Limb (tissue), 2 donors: Measurements from ENCODE around the gene CALCA.
"Not testable (repeated sequence)": the region's sequence is repeated elsewhere in the genome, so short reads cannot be mapped to it uniquely, and the experiment has no call there.

Experiments used
- DNase-seq, 2 donors: peaks; one replicate each; pipeline ENCODE4 v3.0.0-alpha.2; 2016; ENCODE audit errors: extremely low spot score in 2 of 2

The CALCA gene, protein sequence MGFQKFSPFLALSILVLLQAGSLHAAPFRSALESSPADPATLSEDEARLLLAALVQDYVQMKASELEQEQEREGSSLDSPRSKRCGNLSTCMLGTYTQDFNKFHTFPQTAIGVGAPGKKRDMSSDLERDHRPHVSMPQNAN

DNA sequence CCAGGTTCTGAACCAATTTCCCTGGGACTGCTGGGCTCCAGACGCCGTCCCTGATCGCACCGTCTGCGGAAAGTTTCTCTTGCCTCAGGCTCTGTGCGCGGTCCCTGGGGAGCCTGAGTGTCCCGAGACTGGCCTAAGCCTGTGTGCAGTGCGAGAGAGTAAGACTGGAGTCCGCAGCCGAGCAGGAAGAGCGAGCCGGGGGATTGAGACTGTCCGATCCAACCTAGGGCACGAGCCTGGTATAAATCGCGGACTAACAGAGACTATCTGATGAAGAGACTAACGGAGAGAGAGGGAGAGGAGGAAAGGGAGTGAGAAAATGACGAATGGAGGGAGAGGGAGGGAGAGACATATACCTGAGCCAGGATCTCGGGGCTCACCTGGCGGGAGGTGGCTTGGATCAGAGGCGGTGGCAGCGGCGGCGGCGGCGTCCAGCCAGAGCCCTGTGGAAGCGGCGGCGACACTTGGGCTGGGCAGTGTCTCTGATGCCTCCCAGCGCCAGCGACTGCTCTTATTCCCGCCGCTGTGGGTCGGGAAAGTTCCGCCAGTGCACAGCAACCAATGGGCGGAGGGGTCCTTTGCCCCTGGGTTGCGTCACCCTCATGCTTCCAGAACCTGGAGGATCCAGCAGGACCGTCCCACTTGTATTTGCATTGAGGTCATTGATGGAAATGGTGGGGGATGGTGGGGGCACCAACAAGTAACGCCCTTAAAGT lies at the start of gene CALCA:
Gene CALCA, minus strand, starts transcription at position 487 of the 716 bp plus-strand sequence. CDS start 1,159 bp downstream, outside the sequence.
- peak in 1 of 2 donors; percentile 38 for DNase-seq

DNA sequence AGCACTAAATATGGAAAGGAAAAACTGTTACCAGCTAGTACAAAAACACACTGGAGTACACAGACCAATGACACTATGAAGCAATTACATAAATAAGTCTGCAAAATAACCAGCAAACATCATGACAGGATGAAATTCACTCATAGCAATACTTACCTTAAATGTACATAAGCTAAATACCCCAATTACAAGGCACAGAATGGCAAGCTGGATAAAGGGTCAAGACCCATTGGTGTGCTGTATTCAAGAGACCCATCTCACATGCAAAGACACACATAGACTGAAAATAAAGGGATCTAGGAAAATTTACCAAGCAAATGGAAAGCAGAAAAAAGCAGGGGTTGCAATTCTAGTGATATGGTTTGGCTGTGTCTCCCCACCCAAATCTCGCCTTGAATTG lies 44.0 kb upstream of the CALCA start:
- DNase-seq, result no peak

DNA sequence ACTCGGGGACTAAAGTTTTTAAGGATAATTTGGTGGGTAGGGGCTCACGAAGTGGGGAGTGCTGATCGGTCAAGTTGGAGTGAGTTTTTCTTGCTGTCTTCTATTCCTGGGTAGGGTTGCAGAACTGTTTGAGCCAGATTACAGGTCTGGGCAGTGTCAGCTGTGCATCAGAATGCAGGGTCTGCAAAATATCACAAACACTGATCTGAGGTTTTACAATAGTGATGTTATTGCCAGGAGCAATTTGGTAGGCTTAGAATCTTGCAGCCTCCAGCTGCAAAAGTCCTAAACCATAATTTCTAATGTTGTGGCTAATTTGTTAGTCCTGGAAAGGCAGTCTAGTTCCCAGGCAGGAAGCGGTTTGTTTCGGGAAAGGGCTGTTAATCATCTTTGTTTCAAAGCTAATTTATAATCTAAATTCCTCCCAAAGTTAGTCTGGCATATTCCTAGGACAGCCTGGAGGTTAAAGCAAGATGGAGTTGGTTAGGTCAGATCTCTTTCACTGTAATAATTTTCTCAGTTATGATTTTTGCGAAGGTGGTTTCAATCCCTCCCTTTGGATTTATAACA lies 39.7 kb upstream of the CALCA start:
- DNase-seq, result no peak

DNA sequence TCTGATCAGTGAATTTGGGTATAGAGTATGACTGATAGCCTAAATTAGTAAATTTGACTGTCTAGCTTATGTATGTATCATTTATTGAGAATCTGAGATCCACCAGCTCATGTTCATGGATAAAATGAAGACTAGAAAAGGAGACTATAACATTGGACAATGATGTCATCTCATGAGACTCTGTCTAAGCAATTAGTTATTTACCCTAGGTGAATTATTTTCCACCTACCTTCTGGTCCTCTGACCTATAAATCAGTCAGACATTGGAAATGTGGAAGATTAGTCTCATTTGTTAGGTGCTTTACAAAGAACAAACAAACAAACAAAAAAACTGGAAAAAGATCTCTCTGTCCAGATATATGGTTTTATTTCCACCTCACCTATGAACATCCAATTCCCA lies 38.7 kb upstream of the CALCA start:
- DNase-seq, result no peak

DNA sequence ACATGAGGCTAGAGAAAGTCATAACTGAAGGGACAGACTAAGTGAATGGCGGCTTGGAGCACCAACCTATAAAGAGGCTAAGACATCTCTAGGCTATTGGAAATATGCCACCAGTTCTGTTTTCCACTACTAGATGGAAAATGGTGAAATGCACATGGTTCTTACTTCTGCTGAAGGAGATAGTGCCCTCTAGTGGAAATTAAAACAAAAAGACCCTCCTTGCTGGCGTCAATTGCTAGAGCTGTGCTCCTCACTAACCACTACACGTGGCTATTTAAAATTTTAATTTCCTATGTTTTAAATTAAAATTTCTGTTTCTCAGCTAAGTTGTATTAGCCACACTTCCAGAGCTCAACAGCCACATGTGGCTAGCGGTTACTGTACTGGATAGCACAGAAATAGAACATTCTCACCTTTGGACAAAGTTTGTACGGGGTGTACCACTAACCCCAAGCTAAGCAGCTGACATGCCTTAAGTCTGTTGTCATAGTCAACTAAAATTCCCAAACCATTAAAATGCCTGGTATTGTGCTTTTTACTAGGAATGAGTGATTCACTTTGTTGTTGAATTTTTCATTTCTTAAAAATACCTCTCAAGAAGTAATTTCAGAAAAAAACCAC lies 34.1 kb upstream of the CALCA start:
- DNase-seq, result no peak

DNA sequence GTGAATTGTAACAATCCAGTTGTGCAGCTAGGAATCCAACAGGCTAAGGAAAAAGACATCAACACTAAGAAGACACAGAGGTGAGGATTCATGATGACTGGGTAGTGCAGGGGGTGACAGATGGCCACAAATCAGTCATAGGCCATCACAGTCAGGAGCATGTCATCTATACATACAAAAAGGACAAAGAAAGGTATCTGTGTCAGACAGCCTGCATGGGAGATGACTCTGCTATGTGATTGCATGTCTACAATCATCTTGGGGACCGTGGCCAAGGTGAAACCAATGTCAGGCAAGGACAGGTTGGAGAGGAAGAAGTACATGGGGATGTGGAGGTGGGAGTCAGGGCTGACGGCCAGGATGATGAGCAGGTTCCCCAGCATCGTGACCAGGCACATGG lies 16.0 kb upstream of the CALCA start:
- DNase-seq, result not testable (repeated sequence)

DNA sequence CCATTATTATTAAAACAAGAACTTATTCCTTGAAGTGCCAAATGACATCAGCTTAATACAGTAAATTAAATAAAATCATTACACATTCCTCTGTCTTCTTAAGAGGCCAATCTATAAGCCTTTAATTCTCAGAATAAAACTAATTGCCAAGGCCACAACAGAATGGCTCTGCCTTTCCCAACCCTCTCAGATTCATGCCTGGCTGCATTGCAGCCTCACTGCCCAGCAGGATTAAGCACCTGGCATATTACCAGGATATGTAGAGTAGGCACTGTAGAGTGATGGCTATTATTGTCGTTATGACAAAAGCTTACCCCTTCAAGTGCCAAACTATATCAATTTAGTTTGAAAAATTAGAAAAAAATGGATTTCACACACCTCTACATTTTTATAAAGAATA lies 9.4 kb upstream of the CALCA start:
- no peak for DNase-seq

DNA sequence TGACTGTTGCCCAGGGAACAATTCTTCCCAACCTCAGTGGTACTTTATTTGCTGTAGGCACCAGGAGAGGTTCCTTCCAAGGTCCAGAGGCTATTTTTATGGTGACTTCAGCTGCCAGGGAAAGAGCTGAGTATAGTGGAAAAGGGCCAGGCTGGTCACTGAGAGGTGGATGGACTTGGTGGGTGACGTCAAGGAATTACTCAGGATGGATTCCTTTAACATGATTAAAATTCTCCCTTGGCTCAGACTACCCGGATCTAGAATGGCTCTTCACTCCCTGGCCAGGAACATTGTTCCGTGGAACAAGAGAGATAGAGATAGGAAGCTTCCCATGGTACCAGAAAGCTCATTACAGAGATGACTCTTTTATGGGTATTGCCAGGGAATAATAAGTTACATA lies 8.7 kb upstream of the CALCA start:
- DNase-seq, result no peak

DNA sequence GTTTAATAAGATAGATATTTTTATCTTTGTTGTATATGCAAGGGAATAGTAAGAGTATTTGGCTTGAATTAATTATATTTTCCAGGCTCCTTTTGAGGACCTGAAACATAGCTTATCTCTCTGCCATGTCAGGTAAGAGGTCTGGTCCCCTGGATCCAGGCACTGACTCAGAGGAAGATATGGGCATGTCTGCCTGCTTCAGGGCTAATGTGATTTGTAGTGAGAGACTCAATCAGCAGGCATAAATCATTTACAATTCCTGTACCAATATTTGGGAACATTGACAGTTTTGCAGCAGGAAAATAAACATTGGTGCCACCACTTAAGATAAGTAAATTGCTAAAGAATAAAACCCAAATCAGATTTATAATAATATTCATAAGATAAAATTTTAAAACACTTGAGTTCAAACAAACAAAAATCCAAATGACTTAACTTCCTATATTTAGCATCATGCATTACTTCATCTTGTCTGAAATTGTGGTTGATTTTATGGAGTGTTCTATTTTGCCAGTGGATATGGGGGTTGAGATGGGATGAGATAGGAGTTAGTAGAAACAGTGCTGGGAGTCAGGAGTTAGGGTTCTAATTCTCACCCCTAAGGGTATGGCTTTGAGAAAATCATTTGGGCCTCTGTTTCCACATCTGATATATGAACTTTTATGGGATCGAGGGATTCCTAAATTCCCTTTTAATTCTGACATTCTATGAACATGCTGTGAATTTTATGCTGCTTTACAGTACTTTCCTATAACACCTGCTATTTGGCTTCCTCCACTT lies 5.1 kb upstream of the CALCA start:
- DNase-seq, result no peak

DNA sequence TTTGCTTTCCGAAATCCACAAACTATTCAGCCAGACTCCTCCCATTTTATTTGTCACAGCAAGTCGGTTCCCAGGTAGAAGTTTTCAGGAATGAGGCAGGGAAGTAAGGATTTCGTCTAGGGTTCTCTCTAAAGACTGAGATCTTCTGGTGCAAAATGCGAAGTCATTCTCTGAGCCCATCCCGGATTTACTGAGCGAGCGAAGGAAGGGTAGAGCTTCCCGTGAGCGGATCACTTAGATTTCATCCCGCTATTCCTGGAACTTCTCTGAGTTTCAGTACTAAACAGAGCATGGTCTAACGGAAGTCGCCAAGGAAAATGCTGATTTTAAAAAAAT lies 3.1 kb upstream of the CALCA start:
- DNase-seq, result no peak

DNA sequence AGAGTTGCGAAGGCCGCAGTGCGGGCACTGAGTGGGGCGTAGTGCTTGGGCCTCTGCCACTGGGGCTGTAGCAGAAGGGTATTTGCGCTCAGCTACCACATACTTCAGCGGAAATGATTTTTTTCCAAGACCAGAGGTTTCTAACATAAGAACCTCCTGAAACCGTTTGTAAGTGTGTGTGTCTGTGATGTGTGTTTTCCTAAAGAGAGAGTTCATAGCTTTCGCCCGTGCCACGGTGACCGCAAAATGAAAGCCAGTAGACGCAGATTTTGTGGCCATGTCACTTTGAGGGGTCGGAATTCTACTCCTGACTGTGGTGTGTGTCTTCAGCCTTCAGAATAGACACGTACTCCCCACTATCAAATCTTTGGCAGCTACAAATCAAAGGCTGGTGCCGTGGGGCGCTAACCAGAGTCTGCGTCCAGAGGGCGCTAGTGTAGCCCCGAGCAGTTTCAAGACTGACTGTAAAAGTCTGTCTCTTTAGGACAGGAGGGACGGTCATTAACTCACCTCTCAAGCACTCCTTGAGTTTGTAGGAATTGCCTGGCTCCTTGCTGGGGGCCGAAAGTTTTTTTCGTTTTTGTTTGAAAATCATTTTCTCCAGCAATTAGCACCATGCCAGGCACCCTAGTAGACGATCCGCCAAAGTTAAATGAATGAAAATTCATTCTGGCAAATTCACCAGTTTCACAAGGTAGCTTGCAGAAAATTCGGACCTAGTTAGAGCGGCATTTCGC lies 2.5 kb upstream of the CALCA start:
- DNase-seq, result peak in 1 of 2 donors; percentile 69

DNA sequence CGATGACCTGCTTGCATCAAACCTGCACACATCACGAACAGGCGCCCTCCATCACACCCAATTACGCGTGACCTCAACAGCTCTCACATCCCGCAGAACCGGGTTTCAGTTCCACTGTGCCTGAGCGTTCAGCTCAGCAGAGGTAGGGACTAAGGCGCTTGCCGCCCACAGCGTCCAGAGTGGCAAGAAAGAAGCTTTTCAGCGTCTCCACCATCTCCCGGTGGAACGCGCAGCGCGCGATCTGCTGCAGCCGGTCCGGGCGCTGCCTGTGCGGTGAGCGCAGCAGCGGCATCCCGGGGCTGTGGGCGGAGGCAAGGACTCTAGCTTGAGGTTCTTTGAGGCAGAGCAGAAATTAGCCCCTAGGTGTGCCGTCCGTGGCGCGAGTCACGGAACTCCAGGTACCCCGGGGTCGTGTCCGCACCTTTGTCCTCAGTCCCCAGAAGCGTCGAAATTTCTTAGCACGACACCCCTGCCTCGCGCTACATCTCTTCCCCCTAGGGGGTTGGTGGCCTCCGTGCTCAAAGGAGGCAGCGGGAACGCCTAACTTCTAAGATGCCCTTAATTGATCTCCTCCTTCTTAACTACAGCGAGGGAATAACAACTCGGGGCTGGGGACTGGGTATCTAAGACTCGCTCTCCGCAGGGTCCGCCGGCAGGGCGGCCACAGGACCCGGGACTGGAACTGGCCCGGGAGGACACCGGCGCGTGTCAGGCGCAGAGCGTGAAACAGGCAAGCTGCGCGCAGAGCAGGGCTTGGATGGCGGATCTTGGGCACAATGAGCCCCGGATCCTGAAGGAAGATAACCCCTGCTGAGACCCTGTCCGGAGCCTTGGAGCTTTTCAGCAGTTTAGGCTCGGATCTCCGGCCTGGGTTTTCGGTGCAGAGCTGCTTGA lies 1.7 kb upstream of the CALCA start:
- peak in 1 of 2 donors; percentile 63 for DNase-seq

DNA sequence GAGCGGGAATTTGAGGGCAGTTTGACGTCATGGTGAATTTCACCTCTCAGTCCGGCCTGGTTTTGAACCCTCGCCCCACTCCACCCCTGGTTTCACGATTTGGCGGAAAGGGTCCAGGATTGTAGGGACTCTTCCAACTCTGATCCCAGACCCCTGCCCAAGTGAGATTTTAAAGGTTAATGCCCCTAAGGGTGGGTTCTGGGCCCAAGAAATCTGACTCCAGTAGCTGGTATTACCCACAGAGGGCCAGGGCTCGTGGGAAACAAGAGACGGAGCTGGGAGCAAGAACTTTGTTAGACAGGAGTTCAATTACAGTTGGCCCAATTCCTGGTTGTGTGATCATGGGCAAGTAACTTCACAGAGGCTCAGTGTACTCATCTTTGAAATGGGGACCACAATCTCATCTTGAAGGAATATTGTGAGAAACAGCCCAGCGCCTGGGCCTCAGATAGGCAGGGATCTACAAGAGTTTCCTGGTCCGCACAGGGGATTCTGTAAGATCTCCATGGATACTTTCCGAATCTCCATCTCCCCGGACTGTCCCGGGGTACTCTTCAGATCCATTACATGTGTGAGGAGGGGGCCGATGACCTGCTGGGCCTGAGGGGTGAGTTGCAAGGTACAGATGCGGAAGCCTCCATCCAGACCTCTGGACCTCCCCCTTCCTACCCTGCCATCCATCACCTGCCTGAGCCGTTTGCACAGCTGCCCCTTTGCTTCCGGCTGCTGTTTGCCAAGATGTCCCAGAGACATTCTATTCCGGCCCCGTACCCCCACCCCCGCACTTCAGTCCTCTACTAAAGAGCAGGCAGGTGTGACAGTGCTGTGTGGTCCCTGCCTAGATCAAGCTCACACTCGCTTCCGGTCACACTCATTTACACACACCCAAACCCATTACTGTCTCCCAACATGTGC lies 687 bp upstream of the CALCA start:
- DNase-seq, result no peak

DNA sequence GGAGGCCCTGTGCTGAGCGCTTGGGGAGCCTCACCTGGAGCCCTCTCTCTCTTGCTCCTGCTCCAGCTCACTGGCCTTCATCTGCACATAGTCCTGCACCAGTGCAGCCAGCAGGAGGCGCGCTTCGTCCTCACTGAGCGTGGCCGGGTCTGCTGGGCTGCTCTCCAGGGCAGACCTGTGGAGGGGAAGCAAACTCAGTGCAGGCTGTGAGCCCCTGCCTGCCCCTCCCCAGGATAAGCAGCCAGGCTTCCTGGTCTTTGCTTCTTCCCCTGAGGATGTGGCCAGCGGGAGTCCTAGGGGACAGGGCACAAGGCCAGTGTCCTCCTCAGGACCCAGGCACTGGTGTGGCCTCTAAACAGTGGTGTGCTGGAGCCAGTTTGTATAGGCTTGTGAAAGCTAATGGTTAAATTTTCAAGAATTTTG lies 2.2 kb downstream of the CALCA start:
- peak in 1 of 2 donors; percentile 72 for DNase-seq

DNA sequence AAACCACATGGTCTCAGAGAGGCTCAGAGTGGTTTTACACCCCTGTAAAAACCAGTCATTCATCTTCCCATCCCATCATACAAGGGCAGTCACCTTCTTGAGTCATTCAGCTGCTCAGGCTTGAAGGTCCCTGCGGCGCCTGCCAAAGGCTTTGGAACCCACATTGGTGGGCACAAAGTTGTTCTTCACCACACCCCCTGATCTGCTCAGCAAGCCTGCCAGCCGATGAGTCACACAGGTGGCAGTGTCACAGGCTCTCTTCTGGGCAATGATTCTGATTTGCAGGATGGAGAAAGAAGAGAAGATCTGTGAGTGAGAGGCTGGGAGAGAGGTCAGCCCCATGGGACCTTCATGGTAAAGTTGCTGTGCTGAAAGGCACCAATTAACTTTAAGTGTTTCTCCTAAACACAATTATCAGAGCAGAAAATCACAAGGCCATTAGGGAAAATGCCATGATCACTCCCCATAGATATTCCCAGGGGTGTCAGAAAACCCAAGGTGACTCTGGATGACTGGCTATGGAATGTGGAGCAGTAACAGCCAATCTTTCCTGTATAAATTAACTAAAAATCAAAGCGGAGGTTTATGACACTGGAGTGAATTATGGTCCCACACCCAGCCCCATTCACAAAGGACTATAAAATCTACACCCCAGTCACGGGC lies 4.4 kb downstream of the CALCA start:
- no peak for DNase-seq

DNA sequence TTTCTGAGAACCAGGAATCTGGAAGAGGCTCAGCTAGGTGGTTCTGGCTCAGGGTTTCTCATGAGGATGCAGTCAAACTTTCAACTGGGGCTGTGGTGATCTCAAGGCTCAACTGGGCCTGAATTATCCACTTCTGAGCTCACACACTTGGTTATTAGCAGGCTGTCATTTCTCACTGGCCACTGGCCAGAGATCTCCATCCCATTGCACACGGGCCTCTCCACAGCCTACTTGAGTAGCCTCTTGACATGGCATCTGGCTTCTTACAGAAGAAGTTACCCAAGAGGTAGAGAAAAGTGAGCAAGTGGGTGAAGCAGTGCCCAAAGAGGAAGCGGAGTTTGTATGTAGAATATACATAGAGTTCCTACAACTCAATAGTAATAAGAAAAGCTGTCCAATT lies 16.0 kb downstream of the CALCA start:
- DNase-seq, result no peak

DNA sequence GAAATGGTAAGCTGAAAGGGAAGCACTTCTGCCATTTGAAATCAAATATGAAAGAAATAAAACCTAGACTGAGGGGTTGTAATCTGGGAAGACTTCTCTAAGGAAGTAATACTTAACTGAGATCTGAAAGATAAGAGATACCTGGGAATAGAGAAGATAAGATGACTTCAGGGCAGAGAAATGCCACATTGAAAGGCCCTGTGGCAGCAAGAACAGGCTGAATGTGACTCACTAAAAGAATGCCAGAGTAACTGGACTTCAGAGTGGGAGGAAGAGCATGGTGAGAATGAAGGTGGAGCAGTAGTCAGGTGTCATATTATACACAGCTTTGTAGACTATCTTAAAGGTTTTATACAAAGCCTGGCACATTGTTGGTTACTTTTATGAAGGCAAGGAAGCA lies 17.6 kb downstream of the CALCA start:
- DNase-seq, result no peak

DNA sequence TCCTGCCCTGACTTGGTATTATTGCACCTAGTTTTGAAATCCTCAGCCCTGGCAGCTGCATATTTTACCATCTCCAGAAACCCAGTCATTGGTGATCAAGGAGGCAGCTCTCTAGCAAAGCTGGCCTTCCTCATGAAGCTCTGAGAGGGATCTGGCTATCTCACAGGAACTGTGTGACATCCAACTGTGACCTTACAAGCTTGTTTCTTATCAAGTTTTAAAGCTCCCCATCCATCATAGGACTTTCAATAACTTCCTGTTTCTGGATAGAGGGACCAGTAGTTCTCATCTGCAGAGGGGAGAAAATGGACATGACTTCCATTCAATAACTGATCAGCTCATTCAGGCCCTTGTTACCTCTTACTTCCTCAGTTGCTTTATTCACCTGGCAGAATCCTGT lies 18.2 kb downstream of the CALCA start:
- DNase-seq, result no peak
